HTERT RPE-1 (cell line): ENCODE data around the gene RNF141.

Experiments
- in situ Hi-C: fragments of 300-500 bp; cut with MboI; formaldehyde crosslinking; loops from 4 replicates; pipeline ENCODE4 v1.14.3; 2020; ENCODE audit warnings: low sequenced_read_pairs

RNF141 gene

DNA sequence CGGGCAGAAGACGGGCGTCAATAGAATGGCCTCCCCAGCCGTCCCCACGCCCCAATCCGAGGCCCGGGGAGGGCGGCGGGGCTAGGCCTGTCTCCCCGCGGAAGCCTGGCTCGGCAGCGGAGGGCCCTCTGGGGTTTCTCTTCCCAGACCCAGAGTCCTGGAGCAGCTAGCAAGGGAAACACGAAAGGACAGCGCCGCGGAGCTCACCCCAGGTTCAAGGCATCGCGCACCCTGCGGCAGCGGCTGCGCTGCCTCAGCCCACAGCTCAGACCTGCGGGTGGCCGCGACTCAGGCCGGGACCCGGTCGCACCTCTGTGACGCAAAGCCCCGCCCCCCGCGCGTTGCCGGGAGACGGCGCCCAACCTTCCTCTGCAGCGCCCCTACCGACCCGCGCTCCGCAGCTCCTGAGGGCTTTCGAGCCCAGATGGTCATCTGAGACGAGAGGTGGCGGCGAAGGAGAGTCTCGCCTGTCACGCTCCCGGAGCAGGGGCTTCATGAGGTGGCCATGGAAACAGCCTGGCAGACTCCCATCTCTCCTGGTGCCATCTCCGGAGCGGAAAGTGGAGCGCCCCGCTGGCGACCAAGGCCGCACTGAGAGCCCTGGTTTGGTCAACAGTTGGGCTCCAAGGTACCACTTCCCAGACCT lies at the start of gene RNF141:
Gene RNF141 (minus strand): TSS at position 273 of the 646 bp plus-strand sequence. CDS start 7,029 bp downstream, outside the sequence.
- in situ Hi-C loops: no loop called here

GRCh38 chr11:10590218-10590915 lies 49.4 kb upstream of the RNF141 start:
- in situ Hi-C loops: no loop called here

GRCh38 chr11:10588904-10589303 lies 47.9 kb upstream of the RNF141 start:
- in situ Hi-C loops: no loop called here

GRCh38 chr11:10587995-10588394 lies 47.0 kb upstream of the RNF141 start:
- in situ Hi-C loops: no loop called here

GRCh38 chr11:10587388-10587787 lies 46.4 kb upstream of the RNF141 start:
- in situ Hi-C loops: no loop called here

GRCh38 chr11:10584071-10584501 lies 43.1 kb upstream of the RNF141 start:
- in situ Hi-C loops: no loop called here

GRCh38 chr11:10581481-10582019 lies 40.6 kb upstream of the RNF141 start:
- in situ Hi-C loops: no loop called here

DNA sequence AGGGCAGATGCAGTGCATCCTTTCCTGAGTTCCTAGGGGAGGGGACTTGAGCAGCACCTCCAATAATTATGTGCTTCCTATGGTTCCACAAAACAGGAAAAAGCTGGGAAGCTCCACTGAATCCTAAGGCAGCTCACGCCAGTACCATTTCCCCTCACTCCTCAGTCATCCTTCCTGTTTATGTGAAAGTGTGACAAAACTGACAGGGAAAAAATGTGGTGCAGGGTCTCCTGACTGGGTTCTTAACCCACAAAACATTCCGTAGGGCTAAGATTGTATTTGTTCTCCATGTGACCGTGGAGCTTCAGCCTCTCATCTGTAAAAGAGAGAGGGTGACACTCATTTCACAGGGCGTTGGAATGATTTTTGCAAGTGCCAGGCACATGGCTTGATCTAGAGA lies 39.6 kb upstream of the RNF141 start:
- in situ Hi-C loops: no loop called here

GRCh38 chr11:10579700-10580099 lies 38.7 kb upstream of the RNF141 start:
- in situ Hi-C loops: no loop called here

DNA sequence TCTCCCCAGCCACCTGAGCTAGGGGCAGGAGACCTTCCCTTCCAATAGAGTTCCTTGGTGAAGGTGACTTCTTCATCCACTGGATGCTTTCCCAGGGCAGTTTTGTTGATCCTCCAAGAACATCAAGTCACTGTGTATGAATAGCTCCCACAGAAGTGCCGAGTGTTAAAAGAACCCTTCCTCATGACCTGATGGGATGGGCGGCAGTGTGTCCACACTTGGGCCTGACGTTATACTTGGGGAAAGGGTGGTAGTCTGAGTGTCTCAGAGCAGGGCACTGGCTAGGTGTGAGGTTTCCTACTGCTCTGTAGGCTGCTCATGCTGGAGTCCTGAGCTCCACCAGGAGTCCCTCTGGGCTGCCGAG lies 35.0 kb upstream of the RNF141 start:
- in situ Hi-C loops: no loop called here

- in situ Hi-C loops: no loop called here
Measured at GRCh38 chr11:10575346-10576034, 34.5 kb upstream of the RNF141 start.

DNA sequence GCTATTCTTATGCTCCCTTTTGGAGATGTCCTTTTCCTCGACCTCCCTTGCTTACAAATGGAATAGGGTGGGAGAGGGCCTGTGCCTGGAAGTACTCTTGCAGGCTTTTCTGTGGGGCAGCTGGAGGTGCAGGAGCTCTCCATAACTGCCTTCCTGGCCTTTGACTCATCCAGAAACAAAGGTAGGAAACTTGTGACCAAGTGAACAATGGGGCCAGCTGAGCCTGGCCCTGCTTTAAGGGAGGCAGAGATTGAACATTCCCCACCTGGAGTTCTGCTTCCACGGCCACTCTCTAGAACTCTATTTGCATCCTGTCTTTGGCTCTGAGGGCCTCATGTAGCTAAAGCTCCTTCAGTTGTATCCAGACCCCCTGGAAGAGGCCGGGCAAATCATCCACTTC lies 32.6 kb upstream of the RNF141 start:
- in situ Hi-C loops: no loop called here

- in situ Hi-C loops: no loop called here
Measured at GRCh38 chr11:10573028-10573427, 32.0 kb upstream of the RNF141 start.

- in situ Hi-C loops: no loop called here
Measured at GRCh38 chr11:10572533-10572932, 31.5 kb upstream of the RNF141 start.

DNA sequence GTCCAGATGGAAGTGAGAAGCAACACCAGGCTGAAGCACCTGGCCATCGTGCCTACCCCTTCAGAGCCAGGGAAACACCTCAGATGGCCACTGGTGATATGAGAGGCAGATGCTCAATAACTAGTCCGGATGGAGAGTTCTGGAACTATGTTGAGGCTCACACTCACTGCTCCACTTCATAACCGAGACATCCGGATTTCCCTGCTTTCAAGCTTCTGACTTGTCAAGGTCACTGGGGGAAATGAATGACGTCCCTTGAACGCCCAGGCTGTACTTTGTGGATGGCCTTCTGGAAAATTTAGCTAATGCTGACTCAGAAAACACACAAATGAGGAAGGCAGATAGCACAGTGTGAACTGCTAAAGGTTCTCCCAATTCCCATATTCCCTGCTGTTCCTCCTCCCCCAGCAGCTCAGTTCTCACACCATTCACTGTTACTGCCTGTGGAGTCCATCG lies 27.5 kb upstream of the RNF141 start, which contains the start of gene LYVE1:
Gene LYVE1 (minus strand): TSS at position 180 of the 456 bp plus-strand sequence. CDS start 133 bp downstream, at position 47.
- in situ Hi-C loops: no loop called here

GRCh38 chr11:10567446-10567845 lies 26.5 kb upstream of the RNF141 start:
- in situ Hi-C loops: no loop called here

DNA sequence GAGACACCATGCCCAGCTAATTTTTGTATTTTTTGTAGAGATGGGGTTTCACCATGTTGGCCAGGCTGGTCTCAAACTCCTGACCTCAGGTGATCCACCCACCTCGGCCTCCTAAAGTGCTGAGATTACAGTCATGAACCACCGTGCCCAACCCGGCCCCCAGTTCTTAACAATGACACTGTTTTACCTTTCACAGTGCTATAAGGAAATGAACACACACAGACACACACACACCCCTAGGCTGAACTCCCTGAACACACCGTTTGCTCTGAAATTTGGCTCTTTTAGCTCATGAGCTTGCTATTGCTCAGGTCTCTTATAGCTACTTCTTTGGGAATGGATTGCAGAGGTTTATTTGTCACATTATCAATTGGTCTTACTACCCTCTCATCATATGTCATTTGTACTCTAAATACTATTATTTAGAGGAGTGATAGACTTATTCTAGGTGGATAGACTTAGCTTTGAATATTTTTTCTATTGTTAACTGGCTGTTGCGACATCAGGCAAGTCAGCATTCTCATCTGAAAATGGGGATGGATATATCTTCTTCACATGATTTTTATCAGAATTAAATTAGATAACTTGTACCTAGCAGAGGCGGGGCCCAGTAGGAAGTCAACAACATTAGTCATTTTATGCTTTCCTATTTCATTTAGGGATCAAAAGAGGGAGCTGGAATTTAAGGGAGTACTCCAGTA lies 25.4 kb upstream of the RNF141 start:
- in situ Hi-C loops: no loop called here

DNA sequence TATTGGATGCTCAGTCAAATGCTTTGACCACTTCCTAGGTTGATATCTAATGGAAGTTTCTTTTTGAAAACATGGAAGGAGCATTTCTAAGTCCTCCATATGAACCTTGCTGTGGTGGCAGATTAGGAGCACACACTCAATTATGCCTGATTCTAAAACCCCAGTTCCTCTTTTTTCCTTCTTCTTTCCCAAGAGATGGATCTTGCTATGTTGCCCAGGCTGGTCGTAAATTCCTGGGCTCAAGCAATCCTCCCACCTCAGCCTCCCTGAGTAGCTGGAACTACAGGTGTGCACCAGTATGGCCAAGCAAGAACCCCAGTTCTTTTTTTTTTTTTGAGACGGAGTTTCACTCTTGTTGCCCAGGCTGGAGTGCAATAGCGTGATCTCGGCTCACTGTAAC lies 24.5 kb upstream of the RNF141 start:
- in situ Hi-C loops: no loop called here

GRCh38 chr11:10564696-10565318 lies 23.8 kb upstream of the RNF141 start:
- in situ Hi-C loops: no loop called here

GRCh38 chr11:10564030-10564429 lies 23.0 kb upstream of the RNF141 start:
- in situ Hi-C loops: no loop called here
